ENCODE measurements around the gene KRT6C. TPM values are rescaled to one million over a fixed set of nuclear protein-coding genes. Genes with fewer than 3 reads are reported as not detected.
A peak's percentile ranks its signal among the peaks of the same experiment; 100 is the strongest.
"Not testable (repeated sequence)": the region's sequence is repeated elsewhere in the genome, so short reads cannot be mapped to it uniquely, and the experiment has no call there.

KRT6C gene
- total RNA-seq, 3 donors from 2014 or later: not detected

- no peak overlapping the region for H3K4me3 Mint-ChIP-seq
These were observed 40.1 kb upstream of the KRT6C start for GRCh38 chr12:52513736-52514135.

GRCh38 chr12:52508211-52508610 lies 34.6 kb upstream of the KRT6C start:
- no peaks in the 10 kb centered on the region for H3K36me3 Mint-ChIP-seq (ENCODE audit: insufficient read depth)
- no peaks in the 10 kb centered on the region for H3K4me1 Mint-ChIP-seq (ENCODE audit: low read depth)
- no peak overlapping the region for H3K4me3 Mint-ChIP-seq
- no peak for DNase-seq
- peaks cover 30% of the 10 kb centered on the region for H3K27me3 Mint-ChIP-seq (ENCODE audit: low read depth)
- no peak for ATAC-seq
- peaks cover 5% of the 10 kb centered on the region for H3K9me3 Mint-ChIP-seq

More at GRCh38 chr12:52513736-52514135, 40.1 kb upstream of the KRT6C start:
- DNase-seq (no peak), ATAC-seq (no peak)
- Mint-ChIP-seq H3K27me3 (ENCODE audit: low read depth) (peaks cover 19% of the 10 kb centered on the region), H3K36me3 (ENCODE audit: insufficient read depth) (no peaks in the 10 kb centered on the region), H3K4me1 (ENCODE audit: low read depth) (no peaks in the 10 kb centered on the region), H3K9me3 (peaks cover 5% of the 10 kb centered on the region)

GRCh38 chr12:52506858-52507715 lies 33.5 kb upstream of the KRT6C start:
- Mint-ChIP-seq H3K27me3 (ENCODE audit: low read depth) (peaks cover 27% of the 10 kb centered on the region), H3K4me1 (ENCODE audit: low read depth) (no peaks in the 10 kb centered on the region), H3K9me3 (peaks cover 5% of the 10 kb centered on the region), H3K4me3 (no peak overlapping the region), H3K36me3 (ENCODE audit: insufficient read depth) (no peaks in the 10 kb centered on the region)
- peak in 1 of 2 donors; percentile 60 for ATAC-seq
- no peak for DNase-seq

GRCh38 chr12:52502877-52503276 lies 29.3 kb upstream of the KRT6C start:
- DNase-seq: no peak
- no peaks in the 10 kb centered on the region for H3K36me3 Mint-ChIP-seq (ENCODE audit: insufficient read depth)
- H3K27me3 Mint-ChIP-seq (ENCODE audit: low read depth): peaks cover 18% of the 10 kb centered on the region
- H3K4me3 Mint-ChIP-seq: no peak overlapping the region
- H3K4me1 Mint-ChIP-seq (ENCODE audit: low read depth): no peaks in the 10 kb centered on the region
- ATAC-seq: no peak
- no peaks in the 10 kb centered on the region for H3K9me3 Mint-ChIP-seq

GRCh38 chr12:52501490-52501889 lies 27.9 kb upstream of the KRT6C start:
- Mint-ChIP-seq H3K4me3 (no peak overlapping the region), H3K9me3 (no peaks in the 10 kb centered on the region), H3K36me3 (ENCODE audit: insufficient read depth) (no peaks in the 10 kb centered on the region), H3K4me1 (ENCODE audit: low read depth) (no peaks in the 10 kb centered on the region), H3K27me3 (ENCODE audit: low read depth) (peaks cover 19% of the 10 kb centered on the region)
- ATAC-seq (no peak), DNase-seq (no peak)

- H3K4me3 Mint-ChIP-seq; DNase-seq; H3K9me3 Mint-ChIP-seq; H3K4me1 Mint-ChIP-seq (ENCODE audit: low read depth); ATAC-seq; H3K36me3 Mint-ChIP-seq (ENCODE audit: insufficient read depth): not testable (repeated sequence)
- peaks cover 10% of the 10 kb centered on the region for H3K27me3 Mint-ChIP-seq (ENCODE audit: low read depth)
These were observed 27.0 kb upstream of the KRT6C start for GRCh38 chr12:52500574-52500973.

- H3K9me3 Mint-ChIP-seq: no peaks in the 10 kb centered on the region
- H3K36me3 Mint-ChIP-seq (ENCODE audit: insufficient read depth): no peaks in the 10 kb centered on the region
- H3K4me3 Mint-ChIP-seq: no peak overlapping the region
- H3K4me1 Mint-ChIP-seq (ENCODE audit: low read depth): no peaks in the 10 kb centered on the region
- ATAC-seq (no peak), DNase-seq (no peak)
- H3K27me3 Mint-ChIP-seq (ENCODE audit: low read depth): peaks cover 7% of the 10 kb centered on the region
These were observed 26.4 kb upstream of the KRT6C start for GRCh38 chr12:52499806-52500560.

- Mint-ChIP-seq H3K36me3 (ENCODE audit: insufficient read depth) (no peaks in the 10 kb centered on the region), H3K27me3 (ENCODE audit: low read depth) (peaks cover 7% of the 10 kb centered on the region), H3K9me3 (no peaks in the 10 kb centered on the region), H3K4me3 (no peak overlapping the region), H3K4me1 (ENCODE audit: low read depth) (no peaks in the 10 kb centered on the region)
- ATAC-seq (no peak), DNase-seq (no peak)
These were observed 25.3 kb upstream of the KRT6C start for GRCh38 chr12:52498946-52499345.

GRCh38 chr12:52497975-52498374 lies 24.4 kb upstream of the KRT6C start:
- no peaks in the 10 kb centered on the region for H3K36me3 Mint-ChIP-seq (ENCODE audit: insufficient read depth)
- no peaks in the 10 kb centered on the region for H3K9me3 Mint-ChIP-seq
- peaks cover 14% of the 10 kb centered on the region for H3K27me3 Mint-ChIP-seq (ENCODE audit: low read depth)
- no peak overlapping the region for H3K4me3 Mint-ChIP-seq
- no peaks in the 10 kb centered on the region for H3K4me1 Mint-ChIP-seq (ENCODE audit: low read depth)
- no peak for DNase-seq
- no peak for ATAC-seq

- Mint-ChIP-seq H3K27me3 (ENCODE audit: low read depth) (peaks cover 25% of the 10 kb centered on the region), H3K4me3 (no peak overlapping the region), H3K9me3 (no peaks in the 10 kb centered on the region), H3K36me3 (ENCODE audit: insufficient read depth) (no peaks in the 10 kb centered on the region), H3K4me1 (ENCODE audit: low read depth) (no peaks in the 10 kb centered on the region)
- no peak for ATAC-seq
- no peak for DNase-seq
These were observed 23.0 kb upstream of the KRT6C start for GRCh38 chr12:52496590-52497071.

GRCh38 chr12:52496054-52496453 lies 22.4 kb upstream of the KRT6C start:
- peaks cover 29% of the 10 kb centered on the region for H3K27me3 Mint-ChIP-seq (ENCODE audit: low read depth)
- no peak for ATAC-seq
- no peaks in the 10 kb centered on the region for H3K9me3 Mint-ChIP-seq

GRCh38 chr12:52495389-52495788 lies 21.8 kb upstream of the KRT6C start:
- Mint-ChIP-seq H3K36me3 (ENCODE audit: insufficient read depth) (no peaks in the 10 kb centered on the region), H3K27me3 (ENCODE audit: low read depth) (peaks cover 29% of the 10 kb centered on the region)
- no peak for ATAC-seq

More at GRCh38 chr12:52496054-52496453, 22.4 kb upstream of the KRT6C start:
- Mint-ChIP-seq H3K36me3 (ENCODE audit: insufficient read depth) (no peaks in the 10 kb centered on the region), H3K4me1 (ENCODE audit: low read depth) (no peaks in the 10 kb centered on the region), H3K4me3 (no peak overlapping the region)
- no peak for DNase-seq

GRCh38 chr12:52494518-52494917 lies 20.9 kb upstream of the KRT6C start:
- no peak overlapping the region for H3K4me3 Mint-ChIP-seq
- no peaks in the 10 kb centered on the region for H3K4me1 Mint-ChIP-seq (ENCODE audit: low read depth)
- H3K9me3 Mint-ChIP-seq: no peaks in the 10 kb centered on the region
- ATAC-seq: no peak
- H3K36me3 Mint-ChIP-seq (ENCODE audit: insufficient read depth): no peaks in the 10 kb centered on the region
- peaks cover 29% of the 10 kb centered on the region for H3K27me3 Mint-ChIP-seq (ENCODE audit: low read depth)
- no peak for DNase-seq

More at GRCh38 chr12:52495389-52495788, 21.8 kb upstream of the KRT6C start:
- Mint-ChIP-seq H3K4me1 (ENCODE audit: low read depth) (no peaks in the 10 kb centered on the region), H3K4me3 (no peak overlapping the region), H3K9me3 (no peaks in the 10 kb centered on the region)
- no peak for DNase-seq

- H3K27me3 Mint-ChIP-seq (ENCODE audit: low read depth): peaks cover 29% of the 10 kb centered on the region
These were observed 20.5 kb upstream of the KRT6C start for GRCh38 chr12:52494100-52494499.

More at GRCh38 chr12:52494100-52494499, 20.5 kb upstream of the KRT6C start:
- Mint-ChIP-seq H3K4me1 (ENCODE audit: low read depth) (no peaks in the 10 kb centered on the region), H3K9me3 (no peaks in the 10 kb centered on the region), H3K4me3 (no peak overlapping the region), H3K36me3 (ENCODE audit: insufficient read depth) (no peaks in the 10 kb centered on the region)
- no peak for ATAC-seq
- DNase-seq: no peak
